BJ (cell line): Measurements from ENCODE around the gene PCDHGB4. TPM values are rescaled to one million over a fixed set of nuclear protein-coding genes. Genes with fewer than 3 reads are reported as not detected.
"Not testable (repeated sequence)": the region's sequence is repeated elsewhere in the genome, so short reads cannot be mapped to it uniquely, and the experiment has no call there.

Experiments
- CTCF ChIA-PET: fragments of 350-600 bp; formaldehyde crosslinking; extraction: SDS; loops from one replicate; lab custom pipeline; 2021; ENCODE audit warnings: antibody characterized with exemption, inconsistent platforms; lab: Yijun Ruan, JAX
- POLR2A ChIA-PET: fragments of 300-600 bp; sonication (Branson Sonifier 250); formaldehyde crosslinking; extraction: SDS; loops from one replicate; lab custom pipeline; 2021; ENCODE audit warnings: antibody characterized with exemption; lab: Charles Lee
- DNase-seq: peaks from one replicate; pipeline ENCODE4 v3.0.0-alpha.2; 2011; ENCODE audit warnings: low read depth
- H3K27me3 ChIP-seq: 2 replicates; pipeline ENCODE4 v1.6.0; 2011; ENCODE audit warnings: low read length; ENCODE audit not compliant: control insufficient read depth, insufficient read depth
- H3K36me3 ChIP-seq: 2 replicates; pipeline ENCODE4 v1.5.1; 2011; ENCODE audit warnings: low read length; ENCODE audit not compliant: control insufficient read depth, insufficient read depth
- H3K4me3 ChIP-seq: 2 replicates; pipeline ENCODE4 v1.5.1; 2011; ENCODE audit warnings: low read depth, mild to moderate bottlenecking, control low read depth, low read length
- polyA plus RNA-seq: library from polyadenylated mRNA; depleted of rRNA; stranded (reverse); fragments of >200 nt; gene quantifications from 2 replicates; pipeline ENCODE4 v1.2.3, GENCODE V29; 2011
- TF ChIP-seq, protein P1 (sequence below): IDR thresholded peaks from 2 replicates; pipeline ENCODE4 v1.5.1; 2011; ENCODE audit warnings: low read depth, mild to moderate bottlenecking, control low read depth, inconsistent platforms, low read length, moderate library complexity; ENCODE audit not compliant: insufficient read depth

PCDHGB4 gene
- polyA plus RNA-seq, 1 experiment: 11.8 TPM

DNA sequence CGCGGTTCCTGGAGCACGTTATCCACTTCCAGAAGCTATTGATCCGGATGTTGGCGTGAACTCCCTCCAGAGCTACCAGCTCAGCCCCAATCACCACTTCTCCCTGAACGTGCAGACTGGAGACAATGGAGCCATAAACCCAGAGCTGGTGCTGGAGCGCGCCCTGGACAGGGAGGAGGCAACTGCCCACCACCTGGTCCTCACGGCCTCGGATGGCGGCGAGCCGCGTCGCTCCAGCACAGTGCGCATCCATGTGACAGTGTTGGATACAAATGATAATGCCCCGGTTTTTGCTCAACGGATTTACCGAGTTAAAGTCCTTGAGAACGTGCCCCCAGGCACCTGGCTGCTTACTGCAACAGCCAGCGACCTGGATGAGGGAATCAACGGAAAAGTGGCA, 15.9 kb downstream of the PCDHGB4 start:
- ChIA-PET CTCF (interaction anchor here (0.6 to 1.5 kb wide), 5 partner anchors 13 to 161 kb away, joined by 3 to 8 read pairs (median 3); no protein-coding TSS in a partner anchor), POLR2A (no interaction called here)
- H3K4me3 ChIP-seq: no peak overlapping the region
- TF ChIP-seq, protein P1, sequence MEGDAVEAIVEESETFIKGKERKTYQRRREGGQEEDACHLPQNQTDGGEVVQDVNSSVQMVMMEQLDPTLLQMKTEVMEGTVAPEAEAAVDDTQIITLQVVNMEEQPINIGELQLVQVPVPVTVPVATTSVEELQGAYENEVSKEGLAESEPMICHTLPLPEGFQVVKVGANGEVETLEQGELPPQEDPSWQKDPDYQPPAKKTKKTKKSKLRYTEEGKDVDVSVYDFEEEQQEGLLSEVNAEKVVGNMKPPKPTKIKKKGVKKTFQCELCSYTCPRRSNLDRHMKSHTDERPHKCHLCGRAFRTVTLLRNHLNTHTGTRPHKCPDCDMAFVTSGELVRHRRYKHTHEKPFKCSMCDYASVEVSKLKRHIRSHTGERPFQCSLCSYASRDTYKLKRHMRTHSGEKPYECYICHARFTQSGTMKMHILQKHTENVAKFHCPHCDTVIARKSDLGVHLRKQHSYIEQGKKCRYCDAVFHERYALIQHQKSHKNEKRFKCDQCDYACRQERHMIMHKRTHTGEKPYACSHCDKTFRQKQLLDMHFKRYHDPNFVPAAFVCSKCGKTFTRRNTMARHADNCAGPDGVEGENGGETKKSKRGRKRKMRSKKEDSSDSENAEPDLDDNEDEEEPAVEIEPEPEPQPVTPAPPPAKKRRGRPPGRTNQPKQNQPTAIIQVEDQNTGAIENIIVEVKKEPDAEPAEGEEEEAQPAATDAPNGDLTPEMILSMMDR: no peak
- H3K36me3 ChIP-seq: no peaks in the 10 kb centered on the region; the same call in 1 of the 2 replicates
- DNase-seq: no peak
- H3K27me3 ChIP-seq: no peaks in the 10 kb centered on the region

DNA sequence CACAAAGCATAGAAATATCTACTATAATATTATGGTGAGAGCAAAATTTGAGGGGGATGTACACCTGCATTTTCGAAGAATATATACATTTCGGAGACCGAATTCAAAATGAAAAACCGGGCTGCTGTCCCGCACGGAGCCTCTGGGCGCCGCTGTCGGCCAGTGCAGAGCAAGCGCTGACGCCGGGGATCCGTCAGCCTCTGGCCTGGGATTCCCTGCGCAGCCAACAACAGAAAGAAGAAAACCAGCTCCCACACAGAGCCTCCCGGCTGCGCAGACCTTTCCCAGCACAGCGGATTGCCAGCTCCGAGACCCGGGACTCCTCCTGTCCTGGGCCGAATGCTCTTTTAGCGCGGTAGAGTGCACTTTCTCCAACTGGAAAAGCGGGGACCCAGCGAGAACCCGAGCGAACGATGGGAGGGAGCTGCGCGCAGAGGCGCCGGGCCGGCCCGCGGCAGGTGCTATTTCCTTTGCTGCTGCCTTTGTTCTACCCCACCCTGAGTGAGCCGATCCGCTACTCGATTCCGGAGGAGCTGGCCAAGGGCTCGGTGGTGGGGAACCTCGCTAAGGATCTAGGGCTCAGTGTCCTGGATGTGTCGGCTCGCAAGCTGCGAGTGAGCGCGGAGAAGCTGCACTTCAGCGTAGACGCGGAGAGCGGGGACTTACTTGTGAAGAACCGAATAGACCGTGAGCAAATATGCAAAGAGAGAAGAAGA, 20.4 kb downstream of the PCDHGB4 start, which contains the start of gene PCDHGB6:
Gene PCDHGB6, plus strand, starts transcription at position 232 of the 716 bp plus-strand sequence. Its CDS starts 182 bp downstream, at position 414.
- CTCF ChIA-PET: interaction anchor here (0.6 to 2.1 kb wide), 13 partner anchors 9 to 161 kb away, joined by 3 to 11 read pairs (median 4); partner anchors contain the start of genes PCDHGA11, PCDHGA2, PCDHGA6 and PCDHGB3
- POLR2A ChIA-PET, H3K27me3 ChIP-seq, H3K36me3 ChIP-seq, DNase-seq: not testable (repeated sequence)
- peak within 1 kb of the TSS; percentile 26 for H3K4me3 ChIP-seq
- TF ChIP-seq, protein P1: peak; percentile 61

DNA sequence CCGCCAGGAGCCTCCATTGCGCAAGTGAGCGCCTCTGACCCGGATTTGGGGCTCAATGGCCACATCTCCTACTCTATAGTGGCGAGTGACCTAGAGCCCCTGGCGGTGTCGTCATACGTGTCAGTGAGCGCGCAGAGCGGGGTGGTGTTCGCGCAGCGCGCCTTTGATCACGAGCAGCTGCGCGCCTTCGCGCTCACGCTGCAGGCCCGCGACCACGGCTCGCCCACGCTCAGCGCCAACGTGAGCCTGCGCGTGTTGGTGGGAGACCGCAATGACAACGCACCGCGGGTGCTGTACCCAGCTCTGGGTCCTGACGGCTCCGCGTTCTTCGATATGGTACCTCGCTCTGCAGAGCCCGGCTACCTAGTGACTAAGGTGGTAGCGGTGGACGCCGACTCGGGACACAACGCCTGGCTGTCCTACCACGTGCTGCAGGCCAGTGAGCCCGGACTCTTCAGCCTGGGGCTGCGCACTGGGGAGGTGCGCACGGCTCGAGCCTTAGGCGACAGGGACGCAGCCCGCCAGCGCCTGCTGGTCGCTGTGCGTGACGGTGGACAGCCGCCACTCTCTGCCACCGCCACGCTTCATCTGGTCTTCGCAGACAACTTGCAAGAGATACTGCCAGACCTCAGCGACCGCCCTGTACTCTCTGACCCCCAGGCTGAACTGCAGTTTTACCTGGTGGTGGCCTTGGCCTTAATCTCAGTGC, 22.3 kb downstream of the PCDHGB4 start:
- no peak for DNase-seq
- TF ChIP-seq, protein P1: no peak
- Histone ChIP-seq H3K27me3 (no peaks in the 10 kb centered on the region), H3K36me3 (no peaks in the 10 kb centered on the region; the same call in 1 of the 2 replicates), H3K4me3 (no peak overlapping the region)
- ChIA-PET POLR2A (no interaction called here), CTCF (interaction anchor here (4.3 kb wide), 1 partner anchor 149 kb away, joined by 73 read pairs; no protein-coding TSS in a partner anchor)

DNA sequence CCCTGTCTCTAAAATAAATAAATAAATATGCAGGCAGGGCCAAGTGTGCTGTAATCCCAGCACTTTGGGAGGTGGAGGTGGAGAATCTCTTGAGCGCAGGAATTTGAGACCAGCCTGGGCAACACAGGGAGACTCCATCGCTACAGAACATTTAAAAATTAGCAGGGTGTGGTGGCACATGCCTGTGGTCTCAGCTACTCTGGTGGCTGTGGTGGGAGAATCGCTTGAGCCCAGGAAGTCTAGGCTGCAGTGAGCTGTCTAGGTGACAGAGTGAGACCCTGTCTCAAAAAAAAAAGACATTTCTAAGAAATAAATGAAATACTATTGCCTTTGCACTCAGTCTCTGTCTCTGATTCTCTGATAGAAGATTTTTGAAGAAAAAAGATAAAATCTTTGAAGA, 24.1 kb downstream of the PCDHGB4 start:
- Histone ChIP-seq H3K36me3 (no peaks in the 10 kb centered on the region; the same call in 1 of the 2 replicates), H3K4me3 (no peak overlapping the region), H3K27me3 (no peaks in the 10 kb centered on the region)
- no peak for DNase-seq
- POLR2A ChIA-PET: no interaction called here
- CTCF ChIA-PET: interaction anchor here (2.1 to 4.3 kb wide), 3 partner anchors 20 to 147 kb away, joined by 6 to 73 read pairs (median 19); partner anchors contain the start of gene PCDHGA8
- TF ChIP-seq, protein P1: no peak
